HEK293T (cell line): ENCODE data around the gene C20orf141.

Source experiments
- BHLHE40 ChIP-seq: fragments of 450-650 bp; IDR thresholded peaks from 2 replicates; pipeline ENCODE4 v1.6.1; 2016; ENCODE audit warnings: mild to moderate bottlenecking, moderate library complexity, borderline replicate concordance
- CTBP1 ChIP-seq: fragments of 450-650 bp; IDR thresholded peaks from 2 replicates; pipeline ENCODE4 v1.6.1; 2016; ENCODE audit warnings: borderline replicate concordance
- ELF4 ChIP-seq: fragments of 450-650 bp; IDR thresholded peaks from 2 replicates; pipeline ENCODE4 v1.6.1; 2017; ENCODE audit warnings: antibody characterized with exemption
- HDGF ChIP-seq: fragments of 450-650 bp; IDR thresholded peaks from 2 replicates; pipeline ENCODE4 v1.6.1; 2017; ENCODE audit warnings: antibody characterized with exemption, borderline replicate concordance
- LEF1 ChIP-seq: fragments of 450-650 bp; IDR thresholded peaks from 2 replicates; pipeline ENCODE4 v1.6.1; 2017; ENCODE audit warnings: mild to moderate bottlenecking, borderline replicate concordance
- TARDBP ChIP-seq: fragments of 450-650 bp; IDR thresholded peaks from 2 replicates; pipeline ENCODE4 v1.6.1; 2016

DNA sequence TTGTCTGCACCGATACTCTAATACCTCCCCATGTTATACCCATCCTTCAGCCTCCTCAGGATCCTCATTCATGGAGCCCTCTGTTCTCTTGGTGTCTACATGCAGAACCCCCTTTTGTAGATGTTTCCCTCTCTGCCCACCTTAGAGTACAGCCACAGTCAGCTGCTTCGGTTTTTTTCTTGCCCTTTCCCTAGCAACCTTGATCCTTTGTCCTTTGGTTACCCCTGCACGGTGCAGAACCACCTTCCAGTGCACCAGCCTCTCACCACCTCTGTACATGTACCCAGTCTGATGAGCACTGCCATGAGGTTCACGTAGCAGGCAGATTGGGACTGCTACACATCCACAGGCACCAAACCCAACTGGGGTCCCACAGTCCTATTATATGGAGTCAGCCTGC, 33.0 kb downstream of the C20orf141 start:
- no peak for TF ChIP-seq CTBP1
- no peak for TF ChIP-seq BHLHE40
- TF ChIP-seq TARDBP = no peak
- no peak for TF ChIP-seq ELF4
- no peak for TF ChIP-seq HDGF
- TF ChIP-seq LEF1 = no peak
